MM.1S (cell line): Measurements from ENCODE around the gene SCYL2.

Source experiments
- DNase-seq: peaks from one replicate; pipeline ENCODE4 v3.0.0-alpha.2; 2015
- H2AFZ ChIP-seq: fragments of 300-600 bp; sonication (generic); 2 replicates; pipeline ENCODE4 v1.6.0; 2016; ENCODE audit warnings: antibody characterized with exemption, low read length
- H3F3A ChIP-seq: fragments of 300-600 bp; sonication (generic); 2 replicates; pipeline ENCODE4 v1.6.1; 2016; ENCODE audit warnings: mild to moderate bottlenecking, antibody characterized with exemption, low read length, moderate library complexity, mixed read lengths; ENCODE audit not compliant: insufficient read depth
- H3K27ac ChIP-seq: fragments of 300-600 bp; sonication (generic); 2 replicates; pipeline ENCODE4 v1.5.1; 2016; ENCODE audit warnings: mild to moderate bottlenecking, low read length
- H3K27me3 ChIP-seq: fragments of 300-600 bp; sonication (generic); replicated peaks from 2 replicates; pipeline ENCODE4 v1.6.0; 2016; ENCODE audit warnings: low read length; ENCODE audit not compliant: insufficient read depth
- H3K36me3 ChIP-seq: fragments of 300-600 bp; sonication (generic); replicated peaks from 2 replicates; pipeline ENCODE4 v1.6.1; 2016; ENCODE audit warnings: mild to moderate bottlenecking, low read length, mixed read lengths; ENCODE audit not compliant: insufficient read depth
- H3K4me1 ChIP-seq: fragments of 300-600 bp; sonication (generic); 2 replicates; pipeline ENCODE4 v1.6.1; 2016; ENCODE audit warnings: low read length, mixed read lengths
- H3K4me2 ChIP-seq: fragments of 300-600 bp; sonication (generic); 2 replicates; pipeline ENCODE4 v1.6.0; 2016; ENCODE audit warnings: low read depth, low read length
- H3K4me3 ChIP-seq: fragments of 300-600 bp; sonication (generic); 2 replicates; pipeline ENCODE4 v1.5.1; 2016; ENCODE audit warnings: low read length, mixed read lengths
- H3K79me2 ChIP-seq: fragments of 300-600 bp; sonication (generic); 2 replicates; pipeline ENCODE4 v1.6.1; 2016; ENCODE audit warnings: mixed run types, low read length, mixed read lengths
- H3K9ac ChIP-seq: fragments of 300-600 bp; sonication (generic); 2 replicates; pipeline ENCODE4 v1.6.1; 2016; ENCODE audit warnings: low read length, mixed read lengths
- H3K9me2 ChIP-seq: fragments of 300-600 bp; sonication (generic); replicated peaks from 2 replicates; pipeline ENCODE4 v1.6.1; 2016; ENCODE audit warnings: mild to moderate bottlenecking, low read length, mixed read lengths; ENCODE audit not compliant: insufficient read depth
- H3K9me3 ChIP-seq: fragments of 300-600 bp; sonication (generic); replicated peaks from 2 replicates; pipeline ENCODE4 v1.6.1; 2016; ENCODE audit warnings: mild to moderate bottlenecking, low read length, mixed read lengths; ENCODE audit not compliant: insufficient read depth
- H4K20me1 ChIP-seq: fragments of 300-600 bp; sonication (generic); 2 replicates; pipeline ENCODE4 v1.6.1; 2016; ENCODE audit warnings: mild to moderate bottlenecking, low read length, moderate library complexity, mixed read lengths; ENCODE audit not compliant: insufficient read depth
- CTCF ChIP-seq: fragments of 300-600 bp; sonication (generic); IDR thresholded peaks from 2 replicates; pipeline ENCODE4 v1.5.1; 2016; ENCODE audit warnings: antibody characterized with exemption, low read length, mixed read lengths
- EZH2 ChIP-seq: fragments of 300-600 bp; sonication (generic); optimal IDR thresholded peaks from 2 replicates; pipeline ENCODE3; 2017; ENCODE audit warnings: low read depth, mild to moderate bottlenecking, antibody characterized with exemption, low read length, mixed read lengths
- EZH2phosphoT487 ChIP-seq: fragments of 300-600 bp; sonication (generic); IDR thresholded peaks from 2 replicates; pipeline ENCODE4 v1.6.1; 2018; ENCODE audit warnings: antibody characterized with exemption, low read length

Gene SCYL2

GRCh38 chr12:100248886-100249285 lies 18.1 kb upstream of the SCYL2 start:
- H3K4me3 ChIP-seq, result no peak overlapping the region
- no peaks in the 10 kb centered on the region for H3K79me2 ChIP-seq
- H2AFZ ChIP-seq, result no peak overlapping the region
- no peaks in the 10 kb centered on the region for H3K27me3 ChIP-seq
- DNase-seq, result no peak
- no peak overlapping the region for H3K9ac ChIP-seq
- H3K4me1 ChIP-seq, result no peaks in the 10 kb centered on the region
- no peak for TF ChIP-seq CTCF
- TF ChIP-seq EZH2, result no peak
- no peak for TF ChIP-seq EZH2phosphoT487
- no peaks in the 10 kb centered on the region for H3F3A ChIP-seq
- H3K9me3 ChIP-seq, result no peaks in the 10 kb centered on the region
- H3K4me2 ChIP-seq, result no peak overlapping the region
- no peaks in the 10 kb centered on the region for H4K20me1 ChIP-seq
- H3K9me2 ChIP-seq, result no peaks in the 10 kb centered on the region
- H3K27ac ChIP-seq, result no peak overlapping the region
- no peaks in the 10 kb centered on the region for H3K36me3 ChIP-seq

GRCh38 chr12:100249941-100250340 lies 17.0 kb upstream of the SCYL2 start:
- Histone ChIP-seq H3K9me2 (no peaks in the 10 kb centered on the region), H3F3A (no peaks in the 10 kb centered on the region), H3K9me3 (no peaks in the 10 kb centered on the region), H2AFZ (no peak overlapping the region), H3K4me3 (no peak overlapping the region), H4K20me1 (no peaks in the 10 kb centered on the region), H3K4me2 (no peak overlapping the region), H3K27me3 (no peaks in the 10 kb centered on the region), H3K4me1 (no peaks in the 10 kb centered on the region), H3K36me3 (no peaks in the 10 kb centered on the region), H3K9ac (no peak overlapping the region), H3K79me2 (no peaks in the 10 kb centered on the region), H3K27ac (no peak overlapping the region)
- DNase-seq, result no peak
- TF ChIP-seq CTCF (no peak), EZH2 (no peak), EZH2phosphoT487 (no peak)

GRCh38 chr12:100251917-100252316 lies 15.1 kb upstream of the SCYL2 start:
- no peaks in the 10 kb centered on the region for H3K79me2 ChIP-seq
- no peaks in the 10 kb centered on the region for H3K36me3 ChIP-seq
- H3K27me3 ChIP-seq, result no peaks in the 10 kb centered on the region
- H4K20me1 ChIP-seq, result no peaks in the 10 kb centered on the region
- H2AFZ ChIP-seq, result no peak overlapping the region
- H3K4me2 ChIP-seq, result no peak overlapping the region
- TF ChIP-seq CTCF (no peak), EZH2phosphoT487 (no peak)
- H3K4me3 ChIP-seq, result no peak overlapping the region
- no peak overlapping the region for H3K9ac ChIP-seq
- DNase-seq, result no peak
- H3F3A ChIP-seq, result no peaks in the 10 kb centered on the region
- H3K27ac ChIP-seq, result no peak overlapping the region
- no peaks in the 10 kb centered on the region for H3K9me2 ChIP-seq
- no peaks in the 10 kb centered on the region for H3K4me1 ChIP-seq
- no peaks in the 10 kb centered on the region for H3K9me3 ChIP-seq

- Histone ChIP-seq H3K4me2 (no peak overlapping the region), H3K27me3 (no peaks in the 10 kb centered on the region), H3K9me2 (no peaks in the 10 kb centered on the region), H3F3A (no peaks in the 10 kb centered on the region), H3K27ac (no peak overlapping the region), H3K4me1 (no peaks in the 10 kb centered on the region), H3K9me3 (no peaks in the 10 kb centered on the region), H2AFZ (no peak overlapping the region), H3K36me3 (no peaks in the 10 kb centered on the region), H3K9ac (no peak overlapping the region), H3K79me2 (no peaks in the 10 kb centered on the region), H3K4me3 (no peak overlapping the region), H4K20me1 (no peaks in the 10 kb centered on the region)
- no peak for TF ChIP-seq EZH2phosphoT487
- TF ChIP-seq CTCF, result no peak
- TF ChIP-seq EZH2, result no peak
- DNase-seq, result no peak
These were observed 13.5 kb upstream of the SCYL2 start for GRCh38 chr12:100253437-100253836.
